Glutamatergic neuron (in vitro differentiated cells): ENCODE measurements around the gene CD14. TPM values are rescaled to one million over a fixed set of nuclear protein-coding genes. Genes with fewer than 3 reads are reported as not detected.
"Not testable (repeated sequence)": the region's sequence is repeated elsewhere in the genome, so short reads cannot be mapped to it uniquely, and the experiment has no call there.

Experiments
- DNase-seq: peaks from one replicate; pipeline ENCODE4 v3.0.0; 2022
- H3K27ac Mint-ChIP-seq: one replicate; pipeline ENCODE4 v1.8.0; 2020; ENCODE audit warnings: mild to moderate bottlenecking, mixed read lengths, inconsistent platforms; ENCODE audit not compliant: unreplicated experiment
- H3K27me3 Mint-ChIP-seq: one replicate; pipeline ENCODE4 v1.8.0; 2020; ENCODE audit warnings: mild to moderate bottlenecking, moderate library complexity, mixed read lengths, inconsistent platforms; ENCODE audit not compliant: unreplicated experiment
- H3K36me3 Mint-ChIP-seq: one replicate; pipeline ENCODE4 v1.8.0; 2020; ENCODE audit warnings: mild to moderate bottlenecking, mixed read lengths, inconsistent platforms; ENCODE audit not compliant: unreplicated experiment
- H3K4me1 Mint-ChIP-seq: one replicate; pipeline ENCODE4 v1.8.0; 2020; ENCODE audit warnings: mild to moderate bottlenecking, low read depth, mixed read lengths, inconsistent platforms; ENCODE audit not compliant: unreplicated experiment
- H3K4me3 Mint-ChIP-seq: one replicate; pipeline ENCODE4 v1.8.0; 2020; ENCODE audit warnings: mild to moderate bottlenecking, mixed read lengths, inconsistent platforms; ENCODE audit not compliant: unreplicated experiment
- H3K9me3 Mint-ChIP-seq: one replicate; pipeline ENCODE4 v1.8.0; 2020; ENCODE audit warnings: mild to moderate bottlenecking, moderate library complexity, mixed read lengths, inconsistent platforms; ENCODE audit not compliant: unreplicated experiment
- total RNA-seq: library from RNA; stranded (reverse); fragmentation: NEBNext Ultra II Directional; extraction: Animal tissue kit (Norgen Biotek cat#: 25700); gene quantifications from one replicate; pipeline ENCODE4 v1.2.1, GENCODE V29; 2021; ENCODE audit not compliant: unreplicated experiment
- TF ChIP-seq, protein P1 (sequence below): fragments of 200-600 bp; sonication (generic); IDR thresholded peaks from one replicate; pipeline ENCODE4 v1.5.0; 2021; ENCODE audit not compliant: partially characterized antibody, unreplicated experiment

The CD14 gene
- total RNA-seq, 1 donor from 2014 or later = 0.64 TPM

DNA sequence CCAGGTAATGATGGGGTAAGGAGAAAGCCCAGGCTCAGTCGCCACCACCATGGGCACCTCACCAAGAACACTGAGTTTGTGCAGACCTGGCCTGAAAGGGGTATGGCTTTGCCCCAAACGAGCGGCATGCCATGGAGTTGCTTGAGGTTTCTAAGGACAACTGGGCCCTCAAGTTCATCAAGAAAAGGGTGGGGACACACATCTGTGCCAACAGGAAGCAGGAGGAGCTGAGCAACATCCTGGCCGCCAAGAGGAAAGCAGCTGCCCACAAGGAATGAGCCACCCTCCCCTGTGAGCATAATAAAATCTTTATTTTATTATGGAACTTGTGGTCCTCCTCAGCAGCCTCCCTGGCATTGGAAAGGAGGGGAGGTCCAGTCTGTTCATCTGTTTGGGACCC, 23.8 kb downstream of the CD14 start:
- no peak overlapping the region for H3K4me3 Mint-ChIP-seq
- H3K36me3 Mint-ChIP-seq = peaks cover 11% of the 10 kb centered on the region
- no peak overlapping the region for H3K27ac Mint-ChIP-seq
- peaks cover 6% of the 10 kb centered on the region for H3K27me3 Mint-ChIP-seq
- peaks cover 1% of the 10 kb centered on the region for H3K9me3 Mint-ChIP-seq
- no peak for DNase-seq
- no peaks in the 10 kb centered on the region for H3K4me1 Mint-ChIP-seq
- TF ChIP-seq, protein P1, sequence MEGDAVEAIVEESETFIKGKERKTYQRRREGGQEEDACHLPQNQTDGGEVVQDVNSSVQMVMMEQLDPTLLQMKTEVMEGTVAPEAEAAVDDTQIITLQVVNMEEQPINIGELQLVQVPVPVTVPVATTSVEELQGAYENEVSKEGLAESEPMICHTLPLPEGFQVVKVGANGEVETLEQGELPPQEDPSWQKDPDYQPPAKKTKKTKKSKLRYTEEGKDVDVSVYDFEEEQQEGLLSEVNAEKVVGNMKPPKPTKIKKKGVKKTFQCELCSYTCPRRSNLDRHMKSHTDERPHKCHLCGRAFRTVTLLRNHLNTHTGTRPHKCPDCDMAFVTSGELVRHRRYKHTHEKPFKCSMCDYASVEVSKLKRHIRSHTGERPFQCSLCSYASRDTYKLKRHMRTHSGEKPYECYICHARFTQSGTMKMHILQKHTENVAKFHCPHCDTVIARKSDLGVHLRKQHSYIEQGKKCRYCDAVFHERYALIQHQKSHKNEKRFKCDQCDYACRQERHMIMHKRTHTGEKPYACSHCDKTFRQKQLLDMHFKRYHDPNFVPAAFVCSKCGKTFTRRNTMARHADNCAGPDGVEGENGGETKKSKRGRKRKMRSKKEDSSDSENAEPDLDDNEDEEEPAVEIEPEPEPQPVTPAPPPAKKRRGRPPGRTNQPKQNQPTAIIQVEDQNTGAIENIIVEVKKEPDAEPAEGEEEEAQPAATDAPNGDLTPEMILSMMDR = no peak

DNA sequence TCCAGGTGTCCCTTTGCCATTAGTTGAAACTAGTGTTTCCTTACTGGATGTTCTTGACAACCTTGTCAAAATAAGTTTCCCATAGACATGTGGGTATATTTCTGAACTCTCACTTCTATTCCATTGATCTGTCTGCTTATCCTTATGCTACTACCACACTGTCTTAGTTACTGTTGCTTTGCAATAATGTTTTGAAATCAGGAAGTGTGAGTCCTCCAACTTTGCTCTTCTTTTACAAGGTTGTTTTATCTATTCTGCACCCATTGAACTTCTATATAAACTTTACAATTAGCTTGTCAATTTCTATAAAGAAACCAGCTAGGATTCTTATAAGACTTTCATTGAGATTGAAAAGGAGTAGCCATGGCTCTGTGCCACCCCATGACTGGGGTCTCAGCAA, 24.3 kb downstream of the CD14 start:
- H3K4me3 Mint-ChIP-seq = no peak overlapping the region
- peaks cover 1% of the 10 kb centered on the region for H3K9me3 Mint-ChIP-seq
- TF ChIP-seq, protein P1 = no peak
- no peak for DNase-seq
- no peaks in the 10 kb centered on the region for H3K4me1 Mint-ChIP-seq
- H3K27me3 Mint-ChIP-seq = peaks cover 6% of the 10 kb centered on the region
- peaks cover 11% of the 10 kb centered on the region for H3K36me3 Mint-ChIP-seq
- H3K27ac Mint-ChIP-seq = no peak overlapping the region

GRCh38 chr5:140607031-140607430, 25.9 kb downstream of the CD14 start:
- Mint-ChIP-seq H3K4me1 (no peaks in the 10 kb centered on the region), H3K9me3 (peaks cover 1% of the 10 kb centered on the region), H3K36me3 (peaks cover 8% of the 10 kb centered on the region), H3K4me3 (no peak overlapping the region), H3K27ac (no peak overlapping the region), H3K27me3 (peaks cover 7% of the 10 kb centered on the region)
- TF ChIP-seq, protein P1 = no peak
- no peak for DNase-seq

DNA sequence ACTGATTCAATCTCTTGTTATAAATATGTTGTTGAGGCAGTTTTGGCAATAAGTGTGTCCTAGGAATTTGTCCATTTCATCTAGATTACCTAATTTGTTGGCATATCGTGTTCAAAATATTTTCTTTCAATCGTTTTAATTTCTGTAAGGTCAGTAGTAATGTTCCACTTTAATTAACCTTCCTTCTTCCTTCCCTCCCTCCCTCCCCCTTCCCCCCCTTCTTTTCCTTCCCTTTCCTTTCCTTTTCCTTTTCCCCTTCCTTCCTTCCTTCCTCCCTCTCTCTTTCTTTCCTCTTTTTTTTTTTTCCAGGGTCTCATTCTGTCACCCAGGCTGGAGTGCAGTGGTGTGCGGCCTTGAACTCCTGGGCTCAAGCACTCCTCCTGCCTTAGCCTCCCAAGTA, 27.1 kb downstream of the CD14 start:
- no peaks in the 10 kb centered on the region for H3K9me3 Mint-ChIP-seq
- no peak overlapping the region for H3K27ac Mint-ChIP-seq
- H3K27me3 Mint-ChIP-seq = peaks cover 3% of the 10 kb centered on the region
- no peaks in the 10 kb centered on the region for H3K36me3 Mint-ChIP-seq
- H3K4me3 Mint-ChIP-seq = no peak overlapping the region
- TF ChIP-seq, protein P1 = no peak
- no peaks in the 10 kb centered on the region for H3K4me1 Mint-ChIP-seq
- no peak for DNase-seq

DNA sequence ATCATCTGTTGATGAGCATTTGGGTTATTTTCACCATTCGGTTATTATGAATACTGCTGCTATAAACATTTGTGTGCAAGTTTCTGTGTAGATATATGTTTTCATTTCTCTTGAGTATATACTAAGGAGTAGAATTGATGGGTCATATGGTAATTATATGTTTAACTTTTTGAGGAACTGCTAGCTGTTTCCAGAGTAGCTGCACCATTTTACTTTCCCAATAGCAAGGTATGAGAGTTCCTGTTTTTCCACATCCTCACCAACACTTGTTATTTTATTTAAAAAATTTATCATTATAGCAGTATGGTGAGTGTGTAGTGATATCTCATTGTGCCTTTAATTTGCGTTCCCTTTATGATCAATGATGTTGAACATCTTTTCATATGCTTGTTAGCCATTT, 29.2 kb downstream of the CD14 start:
- Mint-ChIP-seq H3K4me1 (no peaks in the 10 kb centered on the region), H3K4me3 (no peak overlapping the region), H3K27ac (no peak overlapping the region), H3K36me3 (no peaks in the 10 kb centered on the region), H3K27me3 (peaks cover 3% of the 10 kb centered on the region), H3K9me3 (no peaks in the 10 kb centered on the region)
- DNase-seq = no peak
- TF ChIP-seq, protein P1 = no peak

- not testable (repeated sequence) for H3K4me1 Mint-ChIP-seq, H3K27me3 Mint-ChIP-seq, H3K27ac Mint-ChIP-seq, H3K36me3 Mint-ChIP-seq, DNase-seq, H3K9me3 Mint-ChIP-seq, H3K4me3 Mint-ChIP-seq
Measured at GRCh38 chr5:140603446-140603698, 29.6 kb downstream of the CD14 start.
